SK-N-SH treated with all-trans-retinoic acid at 6 μM for 48 hours (cell line): Measurements from ENCODE around the gene OR5AN1.

ENCODE experiments used
- ISL1 ChIP-seq: fragments of 250-450 bp; sonication (Bioruptor Pico); IDR thresholded peaks from 2 replicates; pipeline ENCODE4 v2.1.2; 2022; ENCODE audit warnings: mild to moderate bottlenecking, moderate library complexity
- POU6F1 ChIP-seq: fragments of 250-450 bp; sonication (Bioruptor Pico); IDR thresholded peaks from 2 replicates; pipeline ENCODE4 v1.8.0; 2021; ENCODE audit warnings: low read depth, mild to moderate bottlenecking, moderate library complexity, borderline replicate concordance
- TSHZ2 ChIP-seq: fragments of 250-450 bp; sonication (Bioruptor Pico); IDR thresholded peaks from 2 replicates; pipeline ENCODE4 v1.5.0; 2020; ENCODE audit warnings: mild to moderate bottlenecking, moderate library complexity

- no peak for TF ChIP-seq ISL1
- TF ChIP-seq TSHZ2 (CRISPR knock-in tag) = no peak
- no peak for TF ChIP-seq POU6F1
Measured at GRCh38 chr11:59403546-59403945, 44.9 kb downstream of the OR5AN1 start.
